ENCODE measurements around the gene LCE4A.
"Not testable (repeated sequence)": the region's sequence is repeated elsewhere in the genome, so short reads cannot be mapped to it uniquely, and the experiment has no call there.

Gene LCE4A

DNA sequence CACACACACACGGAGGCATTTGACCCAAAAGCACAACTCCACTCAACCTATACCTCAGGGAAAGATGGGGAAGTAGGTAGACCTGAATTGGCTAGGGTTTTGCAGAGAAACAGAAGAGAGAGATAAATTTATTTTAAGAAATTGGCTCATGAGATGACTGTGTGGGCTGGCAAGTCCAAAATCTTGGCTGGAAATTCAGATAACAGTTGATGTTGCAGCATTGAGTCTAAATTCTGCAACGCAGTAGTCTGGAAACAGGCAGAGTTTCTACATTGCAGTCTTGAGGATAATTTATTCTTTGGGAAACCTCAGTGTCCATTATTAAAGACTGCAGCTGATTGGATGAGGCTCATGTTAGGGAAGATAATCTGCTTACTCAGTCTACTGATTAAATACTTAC lies 26.3 kb upstream of the LCE4A start:
- ATAC-seq (ENCODE audit: insufficient read depth, low read depth) (no peak), DNase-seq (no peak)
- Histone ChIP-seq H3K36me3 (ENCODE audit: insufficient read depth, low read length) (no peaks in the 10 kb centered on the region), H3K27me3 (ENCODE audit: insufficient read depth, low read length, poor library complexity) (peaks cover 22% of the 10 kb centered on the region), H2AFZ (ENCODE audit: low read depth, low read length) (no peak overlapping the region), H3K4me1 (ENCODE audit: insufficient read depth, low read length) (no peaks in the 10 kb centered on the region), H4K20me1 (ENCODE audit: insufficient read depth, low read length) (no peaks in the 10 kb centered on the region; the same call in 1 of the 2 replicates), H3K4me3 (ENCODE audit: low read depth in 1 of 2, low read length in 2 of 2) (no peak overlapping the region), H3K9me3 (ENCODE audit: insufficient read depth, low read length, severe bottlenecking) (no peaks in the 10 kb centered on the region), H3K27ac (ENCODE audit: low read length) (no peak overlapping the region), H3K9ac (ENCODE audit: low read depth, low read length) (no peak overlapping the region), H3K79me2 (ENCODE audit: insufficient read depth, low read length) (no peaks in the 10 kb centered on the region), H3K4me2 (ENCODE audit: insufficient read depth, low read length) (no peak overlapping the region)
- no peak for TF ChIP-seq EZH2 (IDR thresholded peaks at IDR 0.05; ENCODE audit: borderline replicate concordance, low read depth, low read length, severe bottlenecking)
- TF ChIP-seq, protein P1, sequence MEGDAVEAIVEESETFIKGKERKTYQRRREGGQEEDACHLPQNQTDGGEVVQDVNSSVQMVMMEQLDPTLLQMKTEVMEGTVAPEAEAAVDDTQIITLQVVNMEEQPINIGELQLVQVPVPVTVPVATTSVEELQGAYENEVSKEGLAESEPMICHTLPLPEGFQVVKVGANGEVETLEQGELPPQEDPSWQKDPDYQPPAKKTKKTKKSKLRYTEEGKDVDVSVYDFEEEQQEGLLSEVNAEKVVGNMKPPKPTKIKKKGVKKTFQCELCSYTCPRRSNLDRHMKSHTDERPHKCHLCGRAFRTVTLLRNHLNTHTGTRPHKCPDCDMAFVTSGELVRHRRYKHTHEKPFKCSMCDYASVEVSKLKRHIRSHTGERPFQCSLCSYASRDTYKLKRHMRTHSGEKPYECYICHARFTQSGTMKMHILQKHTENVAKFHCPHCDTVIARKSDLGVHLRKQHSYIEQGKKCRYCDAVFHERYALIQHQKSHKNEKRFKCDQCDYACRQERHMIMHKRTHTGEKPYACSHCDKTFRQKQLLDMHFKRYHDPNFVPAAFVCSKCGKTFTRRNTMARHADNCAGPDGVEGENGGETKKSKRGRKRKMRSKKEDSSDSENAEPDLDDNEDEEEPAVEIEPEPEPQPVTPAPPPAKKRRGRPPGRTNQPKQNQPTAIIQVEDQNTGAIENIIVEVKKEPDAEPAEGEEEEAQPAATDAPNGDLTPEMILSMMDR (IDR thresholded peaks at IDR 0.05; ENCODE audit: borderline replicate concordance, extremely low read depth, low read length, poor library complexity, severe bottlenecking): no peak

DNA sequence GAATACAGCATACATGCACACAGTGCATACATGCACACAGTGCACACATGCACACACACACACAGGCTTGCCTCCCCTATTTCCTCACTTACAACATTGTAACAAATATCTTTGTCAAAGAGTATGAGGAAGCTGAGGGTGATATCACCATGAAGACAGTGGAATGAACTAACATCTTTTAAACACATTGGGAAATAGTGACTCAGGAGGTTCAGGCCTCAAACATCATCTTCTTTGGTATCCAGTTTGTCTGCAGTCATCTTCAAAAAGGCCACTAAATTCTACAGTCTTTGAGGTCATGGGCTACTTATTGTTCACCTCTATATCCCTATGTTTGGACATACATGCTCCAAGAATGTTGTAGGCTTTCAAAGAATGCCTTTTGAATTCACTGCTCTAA lies 24.1 kb upstream of the LCE4A start:
- H3K36me3 ChIP-seq (ENCODE audit: insufficient read depth, low read length): no peaks in the 10 kb centered on the region
- H3K27ac ChIP-seq (ENCODE audit: low read length): no peak overlapping the region
- H3K4me2 ChIP-seq (ENCODE audit: insufficient read depth, low read length): no peak overlapping the region
- H3K4me3 ChIP-seq (ENCODE audit: low read depth in 1 of 2, low read length in 2 of 2): no peak overlapping the region
- ATAC-seq (ENCODE audit: insufficient read depth, low read depth) (no peak), DNase-seq (no peak)
- no peaks in the 10 kb centered on the region for H4K20me1 ChIP-seq (ENCODE audit: insufficient read depth, low read length)
- H3K4me1 ChIP-seq (ENCODE audit: insufficient read depth, low read length): no peaks in the 10 kb centered on the region
- H3K9me3 ChIP-seq (ENCODE audit: insufficient read depth, low read length, severe bottlenecking): no peaks in the 10 kb centered on the region
- H3K79me2 ChIP-seq (ENCODE audit: insufficient read depth, low read length): no peaks in the 10 kb centered on the region
- no peak for TF ChIP-seq EZH2 (IDR thresholded peaks at IDR 0.05; ENCODE audit: borderline replicate concordance, low read depth, low read length, severe bottlenecking)
- TF ChIP-seq, protein P1 (IDR thresholded peaks at IDR 0.05; ENCODE audit: borderline replicate concordance, extremely low read depth, low read length, poor library complexity, severe bottlenecking): no peak
- H2AFZ ChIP-seq (ENCODE audit: low read depth, low read length): no peak overlapping the region
- H3K27me3 ChIP-seq (ENCODE audit: insufficient read depth, low read length, poor library complexity): peaks cover 12% of the 10 kb centered on the region
- no peak overlapping the region for H3K9ac ChIP-seq (ENCODE audit: low read depth, low read length)

DNA sequence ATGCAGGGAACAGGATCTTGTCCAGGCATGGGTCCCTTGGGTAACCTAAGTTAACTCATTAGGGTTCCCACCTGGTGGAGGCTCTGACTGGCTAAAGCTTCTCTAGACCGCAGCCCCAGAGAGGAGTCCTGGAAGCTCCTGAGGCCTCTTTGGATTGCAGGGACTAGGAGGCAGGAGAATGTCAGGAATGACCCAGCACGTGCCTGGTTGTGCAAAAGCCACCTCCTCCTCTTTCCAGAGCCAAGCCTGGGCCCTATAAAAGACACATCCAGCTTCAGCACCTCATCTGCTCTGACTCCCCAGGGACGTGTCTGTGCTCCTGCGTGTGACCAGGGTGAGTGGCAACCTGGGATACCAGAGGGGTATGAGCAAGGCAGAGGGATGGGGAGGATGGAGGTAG lies 22.1 kb upstream of the LCE4A start, which contains the start of gene LCE2B:
Gene LCE2B (plus strand): TSS at position 301 of the 400 bp plus-strand sequence. CDS start 721 bp downstream, outside the sequence.
- H3K4me3 ChIP-seq (ENCODE audit: low read depth in 1 of 2, low read length in 2 of 2); H3K36me3 ChIP-seq (ENCODE audit: insufficient read depth, low read length); H3K9ac ChIP-seq (ENCODE audit: low read depth, low read length); H3K79me2 ChIP-seq (ENCODE audit: insufficient read depth, low read length); ATAC-seq (ENCODE audit: insufficient read depth, low read depth); H3K9me3 ChIP-seq (ENCODE audit: insufficient read depth, low read length, severe bottlenecking); H3K27ac ChIP-seq (ENCODE audit: low read length); H3K27me3 ChIP-seq (ENCODE audit: insufficient read depth, low read length, poor library complexity); DNase-seq; H4K20me1 ChIP-seq (ENCODE audit: insufficient read depth, low read length); H2AFZ ChIP-seq (ENCODE audit: low read depth, low read length); H3K4me2 ChIP-seq (ENCODE audit: insufficient read depth, low read length); H3K4me1 ChIP-seq (ENCODE audit: insufficient read depth, low read length): not testable (repeated sequence)

DNA sequence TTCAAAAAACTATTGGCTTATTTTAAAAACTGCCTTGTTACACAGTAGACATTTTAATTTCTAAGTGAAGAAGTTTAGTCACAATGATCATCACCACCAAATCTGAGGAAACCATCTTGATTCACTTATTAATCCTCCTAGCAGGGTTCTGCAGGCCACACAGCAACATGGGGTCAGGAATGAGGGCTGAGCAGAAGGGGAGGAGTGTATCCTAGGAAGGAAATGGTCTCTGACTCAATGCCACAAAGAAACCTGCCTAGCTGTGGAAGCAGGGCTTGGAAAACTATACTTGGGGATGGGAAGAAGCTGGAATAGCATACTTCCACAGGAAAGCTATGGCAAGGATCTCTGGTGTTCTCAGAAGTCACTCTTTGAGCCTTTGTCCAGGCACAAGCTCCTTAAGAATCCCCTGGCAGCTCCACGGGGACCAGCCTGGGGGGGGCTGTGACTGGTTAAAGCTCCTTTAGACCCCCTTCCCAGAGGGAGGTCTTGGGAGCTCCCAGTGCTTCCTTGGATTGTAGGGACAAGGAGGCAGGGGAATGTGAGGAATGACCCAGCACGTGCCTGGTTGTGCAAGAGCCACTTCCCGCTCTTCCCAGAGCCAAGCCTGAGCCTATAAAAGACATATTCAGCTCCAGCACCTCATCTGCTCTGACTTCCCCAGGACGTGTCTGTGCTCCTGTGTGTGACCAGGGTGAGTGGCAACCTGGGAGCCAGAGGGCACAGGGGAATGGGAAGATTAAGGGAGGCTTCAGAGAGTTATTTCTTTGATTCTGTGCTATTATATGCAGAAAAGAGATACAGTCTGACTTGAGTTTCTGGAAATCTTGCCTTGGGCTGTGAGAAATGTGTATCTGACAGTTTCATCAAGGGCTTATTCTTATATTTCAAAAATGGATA lies 10.0 kb upstream of the LCE4A start, which contains the start of gene LCE2A:
Gene LCE2A (plus strand): TSS at position 645 of the 900 bp plus-strand sequence. CDS start 557 bp downstream, outside the sequence.
- TF ChIP-seq EZH2 (IDR thresholded peaks at IDR 0.05; ENCODE audit: borderline replicate concordance, low read depth, low read length, severe bottlenecking): no peak
- TF ChIP-seq, protein P1 (IDR thresholded peaks at IDR 0.05; ENCODE audit: borderline replicate concordance, extremely low read depth, low read length, poor library complexity, severe bottlenecking): no peak
- Histone ChIP-seq H3K4me2 (ENCODE audit: insufficient read depth, low read length) (no peak within 1 kb of the TSS), H3K9ac (ENCODE audit: low read depth, low read length) (no peak within 1 kb of the TSS), H4K20me1 (ENCODE audit: insufficient read depth, low read length) (no peaks in the 10 kb centered on the region), H3K4me3 (ENCODE audit: low read depth in 1 of 2, low read length in 2 of 2) (no peak within 1 kb of the TSS), H3K9me3 (ENCODE audit: insufficient read depth, low read length, severe bottlenecking) (no peaks in the 10 kb centered on the region), H3K27ac (ENCODE audit: low read length) (no peak within 1 kb of the TSS), H3K27me3 (ENCODE audit: insufficient read depth, low read length, poor library complexity) (peaks cover 5% of the 10 kb centered on the region), H3K4me1 (ENCODE audit: insufficient read depth, low read length) (no peaks in the 10 kb centered on the region), H3K79me2 (ENCODE audit: insufficient read depth, low read length) (no peaks in the 10 kb centered on the region), H3K36me3 (ENCODE audit: insufficient read depth, low read length) (no peaks in the 10 kb centered on the region), H2AFZ (ENCODE audit: low read depth, low read length) (no peak within 1 kb of the TSS)
- DNase-seq: no peak
- no peak for ATAC-seq (ENCODE audit: insufficient read depth, low read depth)

All from DND-41 (cell line).